Ascending aorta (tissue), 2 donors: ENCODE results near the gene ANKRA2. TPM values are rescaled to one million over a fixed set of nuclear protein-coding genes. Genes with fewer than 3 reads are reported as not detected.

Experiments
- DNase-seq, 2 donors: peaks; one replicate each; pipeline ENCODE4 v3.0.0-alpha.2; 2019; ENCODE audit warnings: low spot score in 2 of 2
- H3K27ac ChIP-seq, 2 donors: fragments of 200-600 bp; sonication (generic); one replicate each; pipeline ENCODE4 v1.5.1; 2016 to 2017; ENCODE audit warnings: mild to moderate bottlenecking in 1 of 2
- H3K27me3 ChIP-seq: fragments of 200-600 bp; sonication (generic); one replicate; pipeline ENCODE4 v1.5.1; 2017
- H3K36me3 ChIP-seq, 2 donors: fragments of 200-600 bp; sonication (generic); one replicate each; pipeline ENCODE4 v1.5.1; 2016
- H3K4me1 ChIP-seq, 2 donors: fragments of 200-600 bp; sonication (generic); one replicate each; pipeline ENCODE4 v1.5.1; 2016 to 2017; ENCODE audit warnings: mild to moderate bottlenecking in 1 of 2
- H3K4me3 ChIP-seq, 2 donors: fragments of 200-600 bp; sonication (generic); one replicate each; pipeline ENCODE4 v1.5.1; 2016 to 2017; ENCODE audit warnings: mild to moderate bottlenecking in 1 of 2
- H3K9me3 ChIP-seq, 2 donors: fragments of 200-600 bp; sonication (generic); one replicate each; pipeline ENCODE4 v1.5.1; 2016
- CTCF ChIP-seq, 3 experiments: fragments of 200-600 bp in 2 of 3; fragments of 450-650 bp in 1 of 3; sonication (generic) in 2 of 3; IDR thresholded peaks; one replicate each; pipeline ENCODE4 v1.5.1; 2016 to 2019; ENCODE audit warnings: antibody characterized with exemption in 3 of 3, mild to moderate bottlenecking in 1 of 3, moderate library complexity in 1 of 3
- intact Hi-C: fragments of 100-400 bp; cut with DNase I; formaldehyde crosslinking; loops from one replicate; pipeline ENCODE4 v1.15.1; 2023
- total RNA-seq: library from RNA; depleted of rRNA; stranded (reverse); fragments of >200 nt; gene quantifications from one replicate; pipeline ENCODE4 v1.1.0, GENCODE V29; 2016

ANKRA2 gene
- total RNA-seq, 1 donor from 2014 or later, result 6.9 TPM

DNA sequence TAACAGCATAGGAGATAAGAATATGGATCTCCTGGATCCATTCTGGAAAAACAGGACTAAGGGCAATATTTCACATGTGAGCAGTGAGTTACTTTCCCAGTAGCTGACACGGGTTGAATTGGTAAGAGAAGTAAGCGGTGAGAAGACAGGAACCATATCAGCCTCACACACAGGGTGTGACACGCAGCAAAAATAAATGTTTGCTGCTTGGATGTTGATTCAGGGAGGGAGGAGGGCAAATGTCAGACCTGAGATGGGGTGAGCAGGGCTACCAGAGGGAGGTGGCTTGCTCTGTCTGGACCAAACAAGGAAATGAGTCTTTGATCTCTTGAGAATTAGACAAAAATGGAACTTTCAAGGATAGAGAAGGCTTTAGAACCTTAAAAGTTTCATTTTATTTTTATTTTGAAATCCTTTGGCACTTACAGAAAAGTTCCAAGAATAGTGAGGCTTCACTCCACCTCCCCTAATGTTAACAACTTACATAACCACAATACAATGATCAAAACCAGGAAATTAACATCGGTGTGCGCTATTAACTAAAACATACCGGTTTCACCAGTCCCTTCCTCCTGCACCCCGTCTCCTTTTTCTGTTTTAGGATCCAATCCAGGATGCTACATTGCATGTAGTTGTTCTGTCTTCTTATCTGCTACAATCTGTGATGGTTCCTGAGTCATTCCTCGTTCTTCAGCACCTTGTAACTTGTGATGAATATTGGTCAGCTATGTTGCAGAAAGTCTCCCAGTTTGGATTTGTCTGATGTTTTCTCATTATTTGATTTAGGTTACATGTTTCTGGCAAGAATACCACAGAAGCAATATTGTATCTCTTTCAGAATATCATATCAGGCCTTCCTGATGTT, 40.0 kb upstream of the ANKRA2 start:
- Histone ChIP-seq H3K36me3 (no peaks in the 10 kb centered on the region), H3K4me1 (no peaks in the 10 kb centered on the region), H3K27ac (no peak overlapping the region), H3K9me3 (peaks cover 0 to 16% of the 10 kb centered on the region in 2 donors), H3K27me3 (no peaks in the 10 kb centered on the region), H3K4me3 (no peak overlapping the region)
- no peak for DNase-seq
- intact Hi-C loops, result no loop called here
- no peak for TF ChIP-seq CTCF (IDR thresholded peaks at IDR 0.05)

DNA sequence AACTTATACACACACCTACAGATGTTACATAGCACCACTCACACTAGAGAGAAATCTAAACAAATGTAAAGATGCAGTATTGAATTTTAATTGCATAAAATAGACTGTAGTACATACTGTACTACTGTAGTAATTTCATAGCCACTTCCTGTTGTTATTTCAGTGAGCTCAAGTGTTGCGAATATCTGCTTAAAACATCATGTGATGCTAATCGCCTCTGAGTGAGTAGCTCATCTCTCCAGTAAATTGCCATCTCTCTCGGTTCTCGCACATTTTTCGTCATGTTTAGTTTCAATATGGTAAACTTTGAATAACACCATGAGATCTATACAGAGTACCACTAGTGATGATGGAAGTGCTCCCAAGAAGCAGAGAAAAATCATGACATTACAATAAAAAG, 38.6 kb upstream of the ANKRA2 start:
- no peak for DNase-seq
- Histone ChIP-seq H3K27ac (no peak overlapping the region), H3K4me1 (no peaks in the 10 kb centered on the region), H3K36me3 (no peaks in the 10 kb centered on the region), H3K9me3 (peaks cover 0 to 16% of the 10 kb centered on the region in 2 donors), H3K4me3 (no peak overlapping the region), H3K27me3 (no peaks in the 10 kb centered on the region)
- TF ChIP-seq CTCF (IDR thresholded peaks at IDR 0.05), result no peak
- intact Hi-C loops, result no loop called here

DNA sequence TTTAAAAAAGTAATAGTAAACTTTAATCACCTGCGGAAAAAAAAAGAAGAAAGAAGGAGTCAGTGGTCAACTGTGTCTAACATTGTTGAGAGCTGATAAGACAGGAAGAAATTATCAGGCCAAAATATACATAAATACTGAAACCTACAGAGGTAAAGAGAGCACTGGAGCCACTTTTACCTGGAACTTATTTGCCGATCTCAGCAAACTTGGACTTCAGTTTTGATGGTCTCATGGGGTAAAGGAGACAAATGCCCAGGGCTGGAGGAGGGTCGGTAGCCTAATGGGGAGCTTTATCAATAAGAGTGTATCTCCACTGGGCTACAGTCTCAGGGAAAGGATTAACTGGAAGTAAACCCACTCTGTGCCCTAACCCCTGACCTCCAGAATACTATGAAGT, 33.9 kb upstream of the ANKRA2 start:
- Histone ChIP-seq H3K27ac (no peak overlapping the region), H3K4me1 (no peaks in the 10 kb centered on the region), H3K4me3 (no peak overlapping the region), H3K27me3 (no peaks in the 10 kb centered on the region), H3K9me3 (peaks cover 0 to 16% of the 10 kb centered on the region in 2 donors), H3K36me3 (no peaks in the 10 kb centered on the region)
- no peak for TF ChIP-seq CTCF (IDR thresholded peaks at IDR 0.05)
- intact Hi-C loops, result no loop called here
- DNase-seq, result no peak

GRCh38 chr5:73596705-73597328, 31.4 kb upstream of the ANKRA2 start:
- peak in 2 of 3 experiments; percentile 30 to 32 for TF ChIP-seq CTCF (IDR thresholded peaks at IDR 0.05)
- intact Hi-C loops, result no loop called here
- no peaks in the 10 kb centered on the region for H3K36me3 ChIP-seq
- H3K4me3 ChIP-seq, result no peak overlapping the region
- no peaks in the 10 kb centered on the region for H3K4me1 ChIP-seq
- no peaks in the 10 kb centered on the region for H3K27me3 ChIP-seq
- no peak overlapping the region for H3K27ac ChIP-seq
- DNase-seq, result no peak
- peaks cover 0 to 10% of the 10 kb centered on the region in 2 donors for H3K9me3 ChIP-seq

- no peak for TF ChIP-seq CTCF (IDR thresholded peaks at IDR 0.05)
- intact Hi-C loops, result loop anchor here (5.0 kb wide), 2 partner anchors 100 to 1055 kb away; no protein-coding TSS in a partner anchor
These were observed 27.1 kb upstream of the ANKRA2 start for GRCh38 chr5:73592551-73592950.

More at GRCh38 chr5:73592551-73592950, 27.1 kb upstream of the ANKRA2 start:
- no peaks in the 10 kb centered on the region for H3K9me3 ChIP-seq
- no peak for DNase-seq
- no peak overlapping the region for H3K27ac ChIP-seq
- H3K4me3 ChIP-seq, result no peak overlapping the region
- H3K27me3 ChIP-seq, result no peaks in the 10 kb centered on the region
- H3K36me3 ChIP-seq, result no peaks in the 10 kb centered on the region
- H3K4me1 ChIP-seq, result no peaks in the 10 kb centered on the region
